Testis (tissue), 2 donors: ENCODE measurements around the gene SSTR4.

ENCODE experiments used
- POLR2A ChIP-seq: fragments of 450-650 bp; IDR thresholded peaks from one replicate; pipeline ENCODE4 v1.6.1; 2017; ENCODE audit warnings: antibody characterized with exemption, mild to moderate bottlenecking, moderate library complexity
- TF ChIP-seq, protein P1 (sequence below), 3 experiments: fragments of 450-650 bp in 2 of 3; fragments of 200-600 bp in 1 of 3; sonication (generic) in 1 of 3; IDR thresholded peaks; one replicate each; pipeline ENCODE4 v1.5.1; 2016 to 2019; ENCODE audit warnings: antibody characterized with exemption in 3 of 3, mild to moderate bottlenecking in 2 of 3, moderate library complexity in 1 of 3

DNA sequence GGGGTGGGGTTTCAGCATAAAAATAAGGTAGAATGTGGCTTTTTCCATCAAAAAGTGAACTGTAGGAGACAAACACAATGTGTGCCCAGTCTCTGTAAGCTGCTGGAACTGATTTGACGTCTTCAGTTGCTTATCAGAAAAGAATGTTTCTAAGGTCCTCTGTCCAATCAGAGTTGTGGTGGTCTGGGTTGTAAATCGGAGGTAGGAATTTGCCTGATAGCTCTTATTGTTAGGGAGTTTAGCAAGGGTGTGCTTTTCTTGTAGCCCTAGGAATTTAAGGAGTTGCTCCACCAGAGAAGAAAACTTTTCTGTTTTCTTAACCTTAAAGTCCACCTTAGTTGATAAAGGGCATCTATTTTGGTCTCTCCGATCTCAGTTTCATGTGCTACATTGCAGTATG is 10.4 kb upstream of the SSTR4 start:
- TF ChIP-seq, protein P1, sequence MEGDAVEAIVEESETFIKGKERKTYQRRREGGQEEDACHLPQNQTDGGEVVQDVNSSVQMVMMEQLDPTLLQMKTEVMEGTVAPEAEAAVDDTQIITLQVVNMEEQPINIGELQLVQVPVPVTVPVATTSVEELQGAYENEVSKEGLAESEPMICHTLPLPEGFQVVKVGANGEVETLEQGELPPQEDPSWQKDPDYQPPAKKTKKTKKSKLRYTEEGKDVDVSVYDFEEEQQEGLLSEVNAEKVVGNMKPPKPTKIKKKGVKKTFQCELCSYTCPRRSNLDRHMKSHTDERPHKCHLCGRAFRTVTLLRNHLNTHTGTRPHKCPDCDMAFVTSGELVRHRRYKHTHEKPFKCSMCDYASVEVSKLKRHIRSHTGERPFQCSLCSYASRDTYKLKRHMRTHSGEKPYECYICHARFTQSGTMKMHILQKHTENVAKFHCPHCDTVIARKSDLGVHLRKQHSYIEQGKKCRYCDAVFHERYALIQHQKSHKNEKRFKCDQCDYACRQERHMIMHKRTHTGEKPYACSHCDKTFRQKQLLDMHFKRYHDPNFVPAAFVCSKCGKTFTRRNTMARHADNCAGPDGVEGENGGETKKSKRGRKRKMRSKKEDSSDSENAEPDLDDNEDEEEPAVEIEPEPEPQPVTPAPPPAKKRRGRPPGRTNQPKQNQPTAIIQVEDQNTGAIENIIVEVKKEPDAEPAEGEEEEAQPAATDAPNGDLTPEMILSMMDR (IDR thresholded peaks at IDR 0.05), result no peak
- no peak for TF ChIP-seq POLR2A
